Breast epithelium (tissue), 4 donors: Measurements from ENCODE around the gene APBB2. TPM values are rescaled to one million over a fixed set of nuclear protein-coding genes. Genes with fewer than 3 reads are reported as not detected.

Experiments
- DNase-seq, 2 donors: peaks; one replicate each; pipeline ENCODE4 v3.0.0-alpha.2; 2019; ENCODE audit warnings: low spot score in 2 of 2
- H3K27ac ChIP-seq, 2 donors: fragments of 200-600 bp; sonication (generic) in 1 of 2; one replicate each; pipeline ENCODE4 v1.5.1; 2016 to 2019; ENCODE audit warnings: mild to moderate bottlenecking in 1 of 2
- H3K27me3 ChIP-seq, 2 donors: fragments of 200-600 bp; sonication (generic) in 1 of 2; one replicate each; pipeline versions ENCODE4 v1.5.1 to v1.6.0; 2017 to 2019; ENCODE audit warnings: control low read depth in 1 of 2, mild to moderate bottlenecking in 1 of 2
- H3K36me3 ChIP-seq: fragments of 200-600 bp; one replicate; pipeline ENCODE4 v1.5.1; 2019
- H3K4me1 ChIP-seq, 2 donors: fragments of 200-600 bp; sonication (generic); one replicate each; pipeline ENCODE4 v1.5.1; 2016 to 2019; ENCODE audit warnings: control low read depth in 1 of 2
- H3K4me3 ChIP-seq, 3 donors: fragments of 200-600 bp; sonication (generic); 1 replicate in 2 of 3; 2 replicates in 1 of 3; pipeline ENCODE4 v1.5.1; 2016 to 2019; ENCODE audit warnings: mild to moderate bottlenecking in 3 of 3, moderate library complexity in 2 of 3
- H3K9me3 ChIP-seq, 2 donors: fragments of 200-600 bp; sonication (generic) in 1 of 2; one replicate each; pipeline ENCODE4 v1.5.1; 2016 to 2019; ENCODE audit warnings: control low read depth in 1 of 2
- CTCF ChIP-seq, 3 donors: fragments of 450-650 bp; IDR thresholded peaks; one replicate each; pipeline ENCODE4 v1.5.1; 2016 to 2017; ENCODE audit warnings: antibody characterized with exemption in 3 of 3, mild to moderate bottlenecking in 3 of 3, moderate library complexity in 3 of 3
- POLR2A ChIP-seq: fragments of 450-650 bp; IDR thresholded peaks from one replicate; pipeline ENCODE4 v1.6.1; 2016; ENCODE audit warnings: antibody characterized with exemption, mild to moderate bottlenecking, moderate library complexity
- POLR2AphosphoS5 ChIP-seq, 3 donors: sonication (generic); formaldehyde crosslinking; IDR thresholded peaks; one replicate each; pipeline ENCODE4 v1.6.1; 2017; ENCODE audit warnings: antibody characterized with exemption in 3 of 3
- intact Hi-C: fragments of 100-400 bp; cut with DNase I; formaldehyde crosslinking; loops from one replicate; pipeline ENCODE4 v1.15.1; 2023; ENCODE audit warnings: low total_unique reads
- total RNA-seq, 3 donors: library from RNA; depleted of rRNA; stranded (reverse); fragments of >200 nt; gene quantifications; one replicate each; pipeline ENCODE4 v1.1.0, GENCODE V29; 2016

APBB2 gene
- total RNA-seq, 3 donors from 2014 or later, result 87.4 to 192 (median 153) TPM

GRCh38 chr4:40789771-40790170 lies 424.6 kb downstream of the APBB2 start:
- intact Hi-C loops, result no loop called here
- H3K4me1 ChIP-seq, result no peaks in the 10 kb centered on the region

GRCh38 chr4:40789031-40789430 lies 425.3 kb downstream of the APBB2 start:
- TF ChIP-seq POLR2A (no peak), CTCF (IDR thresholded peaks at IDR 0.05) (no peak), POLR2AphosphoS5 (IDR thresholded peaks at IDR 0.05) (no peak)
- H3K27ac ChIP-seq, result no peak overlapping the region

More at GRCh38 chr4:40789771-40790170, 424.6 kb downstream of the APBB2 start:
- no peak overlapping the region for H3K4me3 ChIP-seq
- H3K9me3 ChIP-seq, result no peaks in the 10 kb centered on the region
- H3K27me3 ChIP-seq, result no peaks in the 10 kb centered on the region
- no peak overlapping the region for H3K27ac ChIP-seq
- TF ChIP-seq POLR2AphosphoS5 (IDR thresholded peaks at IDR 0.05) (no peak), CTCF (IDR thresholded peaks at IDR 0.05) (no peak), POLR2A (no peak)
- H3K36me3 ChIP-seq, result no peaks in the 10 kb centered on the region
- no peak for DNase-seq

GRCh38 chr4:40788331-40788730 lies 426.0 kb downstream of the APBB2 start:
- H3K4me3 ChIP-seq, result no peak overlapping the region
- intact Hi-C loops, result no loop called here
- TF ChIP-seq POLR2A (no peak), POLR2AphosphoS5 (IDR thresholded peaks at IDR 0.05) (no peak), CTCF (IDR thresholded peaks at IDR 0.05) (no peak)

More at GRCh38 chr4:40789031-40789430, 425.3 kb downstream of the APBB2 start:
- intact Hi-C loops, result no loop called here
- H3K9me3 ChIP-seq, result no peaks in the 10 kb centered on the region
- H3K4me3 ChIP-seq, result no peak overlapping the region
- no peaks in the 10 kb centered on the region for H3K36me3 ChIP-seq
- no peaks in the 10 kb centered on the region for H3K27me3 ChIP-seq
- H3K4me1 ChIP-seq, result no peaks in the 10 kb centered on the region
- DNase-seq, result no peak

GRCh38 chr4:40785727-40786126 lies 428.6 kb downstream of the APBB2 start:
- no peak for DNase-seq
- no peak overlapping the region for H3K4me3 ChIP-seq
- TF ChIP-seq CTCF (IDR thresholded peaks at IDR 0.05) (no peak), POLR2AphosphoS5 (IDR thresholded peaks at IDR 0.05) (no peak), POLR2A (no peak)
- H3K27me3 ChIP-seq, result no peaks in the 10 kb centered on the region
- intact Hi-C loops, result no loop called here
- H3K36me3 ChIP-seq, result no peaks in the 10 kb centered on the region
- H3K27ac ChIP-seq, result no peak overlapping the region
- no peaks in the 10 kb centered on the region for H3K9me3 ChIP-seq
- no peaks in the 10 kb centered on the region for H3K4me1 ChIP-seq

More at GRCh38 chr4:40788331-40788730, 426.0 kb downstream of the APBB2 start:
- Histone ChIP-seq H3K27ac (no peak overlapping the region), H3K4me1 (no peaks in the 10 kb centered on the region), H3K27me3 (no peaks in the 10 kb centered on the region), H3K9me3 (no peaks in the 10 kb centered on the region), H3K36me3 (no peaks in the 10 kb centered on the region)
- DNase-seq, result no peak

GRCh38 chr4:40782876-40783275 lies 431.5 kb downstream of the APBB2 start:
- intact Hi-C loops, result no loop called here
- H3K36me3 ChIP-seq, result no peaks in the 10 kb centered on the region
- H3K27ac ChIP-seq, result no peak overlapping the region
- no peak for TF ChIP-seq CTCF (IDR thresholded peaks at IDR 0.05)
- TF ChIP-seq POLR2AphosphoS5 (IDR thresholded peaks at IDR 0.05), result no peak
- TF ChIP-seq POLR2A, result no peak
- no peaks in the 10 kb centered on the region for H3K4me1 ChIP-seq
- H3K9me3 ChIP-seq, result peaks cover 0 to 5% of the 10 kb centered on the region in 2 donors
- H3K4me3 ChIP-seq, result no peak overlapping the region
- H3K27me3 ChIP-seq, result no peaks in the 10 kb centered on the region
- no peak for DNase-seq
